ENCODE results near the gene ZNF878. TPM values are rescaled to one million over a fixed set of nuclear protein-coding genes. Genes with fewer than 3 reads are reported as not detected.

ZNF878 gene
- total and polyA plus RNA-seq, 2 of the 8 experiments (the other 6 are each of a cell fraction or from before 2014, with no cell fraction given) = 0.91 to 9.1 TPM

GRCh38 chr19:12077375-12077774 lies 24.6 kb upstream of the ZNF878 start:
- H3K4ac ChIP-seq (replicated peaks; ENCODE audit: insufficient read length, low read depth, low read length) = no peak overlapping the region
- no peak overlapping the region for H3K4me2 ChIP-seq (ENCODE audit: insufficient read depth in 1 of 2, low read depth in 2 of 2, low read length in 2 of 2)
- H2AK5ac ChIP-seq (ENCODE audit: low read depth, low read length) = no peak overlapping the region
- H4K20me1 ChIP-seq (replicated peaks in 1 of 2; ENCODE audit: control insufficient read depth in 1 of 2, insufficient read depth in 2 of 2, low read length in 2 of 2) = no peaks in the 10 kb centered on the region
- no peak overlapping the region for H2BK20ac ChIP-seq (ENCODE audit: low read length)
- H3K79me2 ChIP-seq (ENCODE audit: control insufficient read depth in 1 of 2, insufficient read depth in 2 of 2, low read length in 2 of 2) = no peaks in the 10 kb centered on the region
- H3K27me3 ChIP-seq (replicated peaks in 1 of 4; ENCODE audit: control insufficient read depth in 3 of 4, extremely low read depth in 1 of 4, insufficient read depth in 3 of 4, low read length in 3 of 4) = no peaks in the 10 kb centered on the region
- H2AFZ ChIP-seq (ENCODE audit: low read length) = no peak overlapping the region
- H4K91ac ChIP-seq (replicated peaks; ENCODE audit: insufficient read length, low read length) = no peak overlapping the region
- no peak overlapping the region for H4K5ac ChIP-seq (ENCODE audit: insufficient read length, low read depth, low read length)
- TF ChIP-seq SP4 (IDR thresholded peaks at IDR 0.05; ENCODE audit: low read length) (no peak), ZNF274 (IDR thresholded peaks at IDR 0.05; ENCODE audit: borderline replicate concordance, extremely low read depth, low read length) (peak; percentile 64), SAP30 (IDR thresholded peaks at IDR 0.05; ENCODE audit: insufficient read depth, insufficient replicate concordance, low read length) (no peak), BCL11A (IDR thresholded peaks at IDR 0.05; ENCODE audit: low read depth in 2 of 2, low read length in 2 of 2) (no peak)
- no peak overlapping the region for H3K14ac ChIP-seq (ENCODE audit: insufficient read length)
- no peak overlapping the region for H2BK12ac ChIP-seq (ENCODE audit: low read depth, low read length)
- peaks cover 16 to 74% (median 47%) of the 10 kb centered on the region in 4 experiments for H3K36me3 ChIP-seq (ENCODE audit: control insufficient read depth in 2 of 4, insufficient read depth in 4 of 4, low read length in 3 of 4)
- no peaks in the 10 kb centered on the region for H3K4me1 ChIP-seq (replicated peaks in 1 of 4; ENCODE audit: control insufficient read depth in 3 of 4, insufficient read depth in 4 of 4, low read length in 3 of 4)
- no peak overlapping the region; a peak in 1 of 8 replicates for H3K4me3 ChIP-seq (ENCODE audit: extremely low read depth in 1 of 4, insufficient read depth in 2 of 4, low read depth in 3 of 4, low read length in 4 of 4)
- WGBS, 2 experiments (ENCODE audit: extremely low coverage in 1 of 2, insufficient coverage in 1 of 2, insufficient read length in 1 of 2, insufficient replicate concordance in 2 of 2, low coverage in 1 of 2, low lambda C conversion rate in 2 of 2, missing lambda C conversion rate in 1 of 2) = 98% methylated on average over 3 of the region's 3 CpGs; no CpG with 5 or more reads in 1 of the 2 experiments
- no peak overlapping the region for H4K8ac ChIP-seq (ENCODE audit: extremely low read depth, insufficient read depth, low read length)
- H2BK120ac ChIP-seq (replicated peaks; ENCODE audit: low read depth, low read length) = no peak overlapping the region
- H3K27ac ChIP-seq (ENCODE audit: low read depth, low read length) = no peak overlapping the region
- DNase-seq (ENCODE audit: low read depth in 1 of 2, low spot score in 2 of 2) (no peak), FAIRE-seq (no peak)
- no peak overlapping the region for H3K56ac ChIP-seq (replicated peaks; ENCODE audit: insufficient read length, low read depth, low read length)
- H3K79me1 ChIP-seq (ENCODE audit: low read depth, low read length) = no peaks in the 10 kb centered on the region
- H3K9me3 ChIP-seq (ENCODE audit: insufficient read depth in 2 of 2, low read depth in 1 of 2, low read length in 1 of 2) = peaks cover 69 to 86% of the 10 kb centered on the region in 2 experiments
- H2BK5ac ChIP-seq (ENCODE audit: low read depth, low read length) = no peak overlapping the region
- ChIA-PET CTCF (ENCODE audit: partially characterized antibody) (no interaction called here), POLR2A (ENCODE audit: partially characterized antibody) (no interaction called here)
- H3K18ac ChIP-seq (ENCODE audit: extremely low read depth, low read length) = no peak overlapping the region
- H3K23ac ChIP-seq (ENCODE audit: insufficient read length) = no peak overlapping the region
- H2BK15ac ChIP-seq (ENCODE audit: low read length) = no peak overlapping the region
- H3K9ac ChIP-seq (replicated peaks in 1 of 4; ENCODE audit: extremely low read depth in 1 of 4, low read depth in 3 of 4, low read length in 3 of 4) = no peak overlapping the region
- no peaks in the 10 kb centered on the region for H3K23me2 ChIP-seq (ENCODE audit: low read depth, low read length)

Data from H1 (cell line).